ENCODE measurements around the gene C17orf113. TPM values are rescaled to one million over a fixed set of nuclear protein-coding genes. Genes with fewer than 3 reads are reported as not detected.
A peak's percentile ranks its signal among the peaks of the same experiment; 100 is the strongest.

Gene C17orf113
- total RNA-seq, 4 donors from 2014 or later: 1.2 to 2.9 (median 2.1) TPM

DNA sequence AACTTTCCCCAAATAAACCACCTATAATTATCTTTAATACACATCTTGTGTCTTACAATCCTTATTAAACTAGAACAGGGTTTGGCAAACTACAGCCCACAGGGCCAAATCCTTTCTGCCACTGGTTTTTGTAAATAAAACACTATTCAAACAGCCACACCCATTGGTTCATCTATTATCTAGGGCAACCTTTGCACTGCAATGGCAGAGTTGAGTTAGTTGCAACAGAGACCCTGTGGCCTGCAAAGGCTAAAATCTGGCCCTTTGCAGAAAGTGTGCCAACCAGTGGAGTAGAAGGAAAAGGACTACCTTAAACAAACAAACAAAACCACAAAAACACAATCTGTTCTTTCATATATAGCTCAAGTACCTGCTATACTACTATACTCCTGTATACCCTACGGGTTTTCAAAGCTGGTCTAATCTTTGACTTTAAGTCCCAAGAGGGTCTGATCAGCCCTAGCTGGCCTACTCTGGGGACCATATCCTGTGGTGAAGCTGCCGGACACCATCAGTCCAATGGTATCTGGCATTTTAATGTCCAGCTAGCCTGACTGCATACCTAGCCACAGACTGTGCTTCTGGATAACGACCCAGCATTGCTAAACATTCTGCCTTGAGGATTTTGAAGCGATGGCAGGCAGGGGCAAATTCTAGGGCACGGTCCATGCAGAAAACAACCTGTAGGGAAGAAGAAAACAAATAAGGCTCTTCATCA is 60.5 kb downstream of the C17orf113 start:
- H3K4me1 ChIP-seq: peaks cover 0 to 14% (median 5%) of the 10 kb centered on the region in 4 donors
- H3K27me3 ChIP-seq: no peaks in the 10 kb centered on the region
- TF ChIP-seq EP300 (IDR thresholded peaks at IDR 0.05) (no peak), POLR2A (IDR thresholded peaks at IDR 0.05) (no peak)
- TF ChIP-seq, protein P1, sequence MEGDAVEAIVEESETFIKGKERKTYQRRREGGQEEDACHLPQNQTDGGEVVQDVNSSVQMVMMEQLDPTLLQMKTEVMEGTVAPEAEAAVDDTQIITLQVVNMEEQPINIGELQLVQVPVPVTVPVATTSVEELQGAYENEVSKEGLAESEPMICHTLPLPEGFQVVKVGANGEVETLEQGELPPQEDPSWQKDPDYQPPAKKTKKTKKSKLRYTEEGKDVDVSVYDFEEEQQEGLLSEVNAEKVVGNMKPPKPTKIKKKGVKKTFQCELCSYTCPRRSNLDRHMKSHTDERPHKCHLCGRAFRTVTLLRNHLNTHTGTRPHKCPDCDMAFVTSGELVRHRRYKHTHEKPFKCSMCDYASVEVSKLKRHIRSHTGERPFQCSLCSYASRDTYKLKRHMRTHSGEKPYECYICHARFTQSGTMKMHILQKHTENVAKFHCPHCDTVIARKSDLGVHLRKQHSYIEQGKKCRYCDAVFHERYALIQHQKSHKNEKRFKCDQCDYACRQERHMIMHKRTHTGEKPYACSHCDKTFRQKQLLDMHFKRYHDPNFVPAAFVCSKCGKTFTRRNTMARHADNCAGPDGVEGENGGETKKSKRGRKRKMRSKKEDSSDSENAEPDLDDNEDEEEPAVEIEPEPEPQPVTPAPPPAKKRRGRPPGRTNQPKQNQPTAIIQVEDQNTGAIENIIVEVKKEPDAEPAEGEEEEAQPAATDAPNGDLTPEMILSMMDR (IDR thresholded peaks at IDR 0.05): no peak
- peaks cover 0 to 100% (median 38%) of the 10 kb centered on the region in 3 donors for H3K36me3 ChIP-seq
- no peaks in the 10 kb centered on the region for H3K9me3 ChIP-seq
- no peak for DNase-seq (ENCODE audit: low spot score in 2 of 2)
- H3K4me3 ChIP-seq: no peak overlapping the region
- 84 to 88% methylated on average over 5 of the region's 5 CpGs for WGBS, 2 donors
- H3K27ac ChIP-seq: peak overlapping the region in 1 of 4 donors; percentile 11

DNA sequence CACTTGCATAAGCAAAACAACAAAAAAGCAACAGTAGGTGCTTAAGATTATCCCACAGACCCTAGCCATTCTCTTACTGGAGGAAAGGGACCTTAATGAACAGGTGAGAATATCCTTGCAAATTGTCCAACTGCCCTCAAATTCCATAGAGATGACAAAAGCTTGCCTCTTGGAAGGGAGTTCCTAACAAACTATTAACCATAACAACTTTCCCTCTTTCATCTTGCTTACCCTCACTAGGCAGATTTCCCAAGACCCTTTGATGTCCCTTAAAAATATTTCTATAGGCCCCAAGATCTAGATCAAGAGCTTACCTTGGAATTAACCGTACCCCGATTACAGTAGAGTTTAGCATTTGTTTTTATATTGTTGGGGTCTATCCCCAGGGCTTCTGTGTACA is 62.0 kb downstream of the C17orf113 start:
- WGBS, 2 donors: 95 to 98% methylated on average over 2 of the region's 2 CpGs
- no peaks in the 10 kb centered on the region for H3K27me3 ChIP-seq
- DNase-seq (ENCODE audit: low spot score in 2 of 2): no peak
- no peak overlapping the region for H3K4me3 ChIP-seq
- no peaks in the 10 kb centered on the region for H3K9me3 ChIP-seq
- no peak overlapping the region for H3K27ac ChIP-seq
- H3K4me1 ChIP-seq: peaks cover 0 to 14% (median 4%) of the 10 kb centered on the region in 4 donors
- H3K36me3 ChIP-seq: peaks cover 0 to 100% (median 31%) of the 10 kb centered on the region in 3 donors
- TF ChIP-seq, protein P1 (IDR thresholded peaks at IDR 0.05): no peak
- TF ChIP-seq POLR2A (IDR thresholded peaks at IDR 0.05) (no peak), EP300 (IDR thresholded peaks at IDR 0.05) (no peak)

Other genes with a start within 250 kb of the C17orf113 start
- 10 to 100 TPM; 14.7 to 23.9 (median 22.0) TPM for gene P3H4, start 238.7 kb downstream of the C17orf113 start, total RNA-seq
- gene FKBP10, start 237.6 kb downstream of the C17orf113 start, total RNA-seq: 100 to 1,000 TPM in 1 of 4 donors, 10 to 100 TPM in 3; 47.9 to 103 (median 77.4) TPM
- 10 to 100 TPM; 31.0 to 77.1 (median 33.0) TPM for gene NT5C3B, start 214.4 kb downstream of the C17orf113 start, total RNA-seq
- gene KLHL10, start 212.8 kb downstream of the C17orf113 start, total RNA-seq: not detected
- gene KLHL11, start 185.2 kb downstream of the C17orf113 start, total RNA-seq: 10 to 100 TPM; 27.3 to 42.2 (median 32.7) TPM
- gene ACLY, start 131.7 kb downstream of the C17orf113 start, total RNA-seq: 100 to 1,000 TPM in 1 of 4 donors, 10 to 100 TPM in 3; 62.8 to 102 (median 72.6) TPM
- gene ODAD4, start 120.0 kb downstream of the C17orf113 start, total RNA-seq: 1 to 10 TPM; 3.7 to 5.4 (median 5.2) TPM
- gene CNP, start 83.8 kb downstream of the C17orf113 start, total RNA-seq: 100 to 1,000 TPM; 174 to 345 (median 256) TPM
- gene DNAJC7, start 33.2 kb downstream of the C17orf113 start, total RNA-seq: 10 to 100 TPM; 56.6 to 90.2 (median 71.8) TPM
- gene NKIRAS2, start 30.5 kb downstream of the C17orf113 start, total RNA-seq: 10 to 100 TPM; 17.7 to 39.9 (median 23.8) TPM
- gene ZNF385C, start 47.9 kb upstream of the C17orf113 start, total RNA-seq: 1 to 10 TPM in 1 of 4 donors, under 1 TPM in 1, not detected in 2; 0.20 to 1.5 TPM
- 10 to 100 TPM; 15.9 to 29.4 (median 21.7) TPM for gene DHX58, start 62.1 kb upstream of the C17orf113 start, total RNA-seq
- gene KAT2A, start 70.8 kb upstream of the C17orf113 start, total RNA-seq: 100 to 1,000 TPM in 2 of 4 donors, 10 to 100 TPM in 2; 92.2 to 143 (median 105) TPM
- under 1 TPM in 1 of 4 donors, not detected in 3; 0.22 TPM for gene HSPB9, start 72.2 kb upstream of the C17orf113 start, total RNA-seq
- 100 to 1,000 TPM in 3 of 4 donors, 10 to 100 TPM in 1; 94.8 to 137 (median 117) TPM for gene RAB5C, start 104.4 kb upstream of the C17orf113 start, total RNA-seq
- gene KCNH4, start 130.5 kb upstream of the C17orf113 start, total RNA-seq: under 1 TPM in 1 of 4 donors, not detected in 3; 0.30 TPM
- not detected for gene HCRT, start 134.9 kb upstream of the C17orf113 start, total RNA-seq
- 10 to 100 TPM; 36.4 to 77.9 (median 40.7) TPM for gene GHDC, start 143.9 kb upstream of the C17orf113 start, total RNA-seq
- gene STAT5B, start 225.8 kb upstream of the C17orf113 start, total RNA-seq: 100 to 1,000 TPM in 3 of 4 donors, 10 to 100 TPM in 1; 96.8 to 117 (median 104) TPM
- gene STAT5A, start 237.9 kb upstream of the C17orf113 start, total RNA-seq: 100 to 1,000 TPM in 3 of 4 donors, 10 to 100 TPM in 1; 95.2 to 150 (median 127) TPM